Measurements from ENCODE around the gene RAX. TPM values are rescaled to one million over a fixed set of nuclear protein-coding genes. Genes with fewer than 3 reads are reported as not detected.

Gene RAX
- total RNA-seq, 1 experiment from 2014 or later, result 0.94 TPM

DNA sequence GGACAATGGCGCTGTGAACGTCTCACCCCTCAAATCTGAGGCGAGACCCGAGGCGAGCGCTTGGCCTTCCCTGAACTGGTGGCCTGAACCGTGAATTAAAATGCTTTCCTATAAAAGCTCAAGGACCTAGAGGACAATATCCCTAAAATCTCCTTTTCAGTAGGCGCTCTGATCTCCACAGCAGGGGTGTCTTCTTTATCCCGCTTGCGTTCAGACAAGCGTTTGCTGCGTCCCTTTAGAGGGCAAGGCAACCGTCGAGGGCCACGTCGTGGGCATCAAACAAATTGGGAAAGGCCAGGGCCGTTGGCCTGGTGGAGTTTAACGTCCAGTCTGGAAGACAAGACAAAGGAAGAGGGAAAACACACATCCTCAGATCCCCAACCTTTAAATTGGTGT is 1.3 kb upstream of the RAX start:
- TF ChIP-seq ZNF416 (CRISPR knock-in tag; IDR thresholded peaks at IDR 0.05) (no peak), KAT7 (CRISPR knock-in tag; IDR thresholded peaks at IDR 0.05; ENCODE audit: borderline replicate concordance) (no peak), ZBTB21 (CRISPR knock-in tag; IDR thresholded peaks at IDR 0.05; ENCODE audit: borderline replicate concordance) (no peak), TP53 (CRISPR knock-in tag; IDR thresholded peaks at IDR 0.05) (no peak), GABPB1 (CRISPR knock-in tag; IDR thresholded peaks at IDR 0.05) (no peak), ESRRA (CRISPR knock-in tag; IDR thresholded peaks at IDR 0.05; ENCODE audit: borderline replicate concordance) (no peak), HMGXB4 (CRISPR knock-in tag; IDR thresholded peaks at IDR 0.05) (no peak), ZNF138 (CRISPR knock-in tag; conservative IDR thresholded peaks at IDR 0.05) (no peak), MLX (CRISPR knock-in tag; IDR thresholded peaks at IDR 0.05) (no peak), E2F1 (CRISPR knock-in tag; IDR thresholded peaks at IDR 0.05) (no peak), FOXJ3 (CRISPR knock-in tag; IDR thresholded peaks at IDR 0.05; ENCODE audit: borderline replicate concordance) (no peak), ATF3 (CRISPR knock-in tag; conservative IDR thresholded peaks at IDR 0.05) (no peak)
- TF ChIP-seq, protein P1, sequence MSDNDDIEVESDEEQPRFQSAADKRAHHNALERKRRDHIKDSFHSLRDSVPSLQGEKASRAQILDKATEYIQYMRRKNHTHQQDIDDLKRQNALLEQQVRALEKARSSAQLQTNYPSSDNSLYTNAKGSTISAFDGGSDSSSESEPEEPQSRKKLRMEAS (CRISPR knock-in tag; IDR thresholded peaks at IDR 0.05), result no peak
- TF ChIP-seq, protein P2, sequence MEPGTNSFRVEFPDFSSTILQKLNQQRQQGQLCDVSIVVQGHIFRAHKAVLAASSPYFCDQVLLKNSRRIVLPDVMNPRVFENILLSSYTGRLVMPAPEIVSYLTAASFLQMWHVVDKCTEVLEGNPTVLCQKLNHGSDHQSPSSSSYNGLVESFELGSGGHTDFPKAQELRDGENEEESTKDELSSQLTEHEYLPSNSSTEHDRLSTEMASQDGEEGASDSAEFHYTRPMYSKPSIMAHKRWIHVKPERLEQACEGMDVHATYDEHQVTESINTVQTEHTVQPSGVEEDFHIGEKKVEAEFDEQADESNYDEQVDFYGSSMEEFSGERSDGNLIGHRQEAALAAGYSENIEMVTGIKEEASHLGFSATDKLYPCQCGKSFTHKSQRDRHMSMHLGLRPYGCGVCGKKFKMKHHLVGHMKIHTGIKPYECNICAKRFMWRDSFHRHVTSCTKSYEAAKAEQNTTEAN (CRISPR knock-in tag; IDR thresholded peaks at IDR 0.05), result no peak
- ATAC-seq (no peak), DNase-seq (ENCODE audit: low spot score) (no peak)
- H3K27me3 Mint-ChIP-seq (ENCODE audit: low read depth), result peaks cover 98% of the 10 kb centered on the region
- CTCF ChIA-PET, result interaction anchor here (3.1 to 3.9 kb wide), 4 partner anchors 10 to 128 kb away, joined by 20 to 28 read pairs (median 24); no protein-coding TSS in a partner anchor
- H3K4me3 Mint-ChIP-seq, result peak overlapping the region; percentile 84
- H3K36me3 Mint-ChIP-seq, result no peaks in the 10 kb centered on the region
- POLR2A ChIA-PET, result no interaction called here
- no peak overlapping the region for H3K27ac Mint-ChIP-seq
- H3K4me1 Mint-ChIP-seq, result peaks cover 46% of the 10 kb centered on the region
- H3K9me3 Mint-ChIP-seq, result no peaks in the 10 kb centered on the region

DNA sequence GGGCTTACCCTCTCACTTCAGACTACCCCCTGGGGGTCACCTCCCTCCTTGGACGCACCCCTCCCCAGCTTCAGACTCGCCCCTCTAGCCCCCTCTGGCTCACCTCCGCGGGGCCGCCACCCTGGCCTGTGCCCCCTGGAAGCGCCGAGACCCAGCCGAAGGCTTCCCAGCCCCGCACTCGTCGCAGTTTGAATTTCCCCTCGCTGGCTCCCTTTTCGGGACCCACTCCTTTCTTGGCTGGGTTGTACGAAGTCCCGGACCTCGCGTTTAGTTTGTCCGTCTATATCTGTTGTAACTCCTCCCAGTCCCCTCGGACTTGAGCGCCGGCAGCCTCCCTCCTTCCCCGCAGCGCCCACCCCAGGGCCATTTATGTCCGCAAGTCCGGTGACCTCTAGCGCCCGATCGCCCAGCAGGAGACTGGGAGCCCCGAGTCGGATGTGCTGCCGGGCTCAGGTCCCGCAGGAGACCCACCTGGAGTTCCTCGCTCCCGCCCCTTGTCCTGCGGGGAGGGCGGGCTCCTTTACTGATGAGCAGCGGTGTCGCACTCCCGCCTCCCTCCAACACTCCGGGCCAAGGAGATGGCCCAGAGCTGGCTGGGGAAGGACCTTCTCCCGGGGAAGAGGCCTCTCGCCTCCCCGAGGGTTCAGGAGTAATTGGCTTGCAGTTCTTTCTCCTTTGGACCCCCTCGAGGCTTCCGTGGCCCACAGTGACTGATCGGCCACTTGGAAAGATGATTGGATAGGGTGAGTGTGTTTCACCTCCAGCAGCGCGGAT is 692 bp upstream of the RAX start:
- CTCF ChIA-PET, result interaction anchor here (0.8 to 3.9 kb wide), 13 partner anchors 10 to 631 kb away, joined by 3 to 28 read pairs (median 6); partner anchors contain the start of genes CCBE1, CPLX4 and GRP
- Mint-ChIP-seq H3K9me3 (no peaks in the 10 kb centered on the region), H3K4me3 (peak overlapping the region; percentile 84), H3K36me3 (no peaks in the 10 kb centered on the region), H3K27ac (no peak overlapping the region), H3K27me3 (ENCODE audit: low read depth) (peaks cover 97% of the 10 kb centered on the region), H3K4me1 (peaks cover 48% of the 10 kb centered on the region)
- POLR2A ChIA-PET, result interaction anchor here (0.6 to 1.5 kb wide), 3 partner anchors 10 to 237 kb away, joined by 3 to 12 read pairs (median 4); no protein-coding TSS in a partner anchor
- TF ChIP-seq ARID4B (CRISPR knock-in tag; IDR thresholded peaks at IDR 0.05; ENCODE audit: borderline replicate concordance), result no peak
- no peak for TF ChIP-seq SMAD3 (CRISPR knock-in tag; IDR thresholded peaks at IDR 0.05; ENCODE audit: borderline replicate concordance)
- TF ChIP-seq PRDM15 (CRISPR knock-in tag; IDR thresholded peaks at IDR 0.05), result peak; percentile 85
- ATAC-seq (peak; percentile 5), DNase-seq (ENCODE audit: low spot score) (peak; percentile 58)
